ENCODE measurements around the gene KRTAP4-9. TPM values are rescaled to one million over a fixed set of nuclear protein-coding genes. Genes with fewer than 3 reads are reported as not detected.
"Not testable (repeated sequence)": the region's sequence is repeated elsewhere in the genome, so short reads cannot be mapped to it uniquely, and the experiment has no call there.

KRTAP4-9 gene
- total RNA-seq, 1 donor from 2014 or later, result not detected

DNA sequence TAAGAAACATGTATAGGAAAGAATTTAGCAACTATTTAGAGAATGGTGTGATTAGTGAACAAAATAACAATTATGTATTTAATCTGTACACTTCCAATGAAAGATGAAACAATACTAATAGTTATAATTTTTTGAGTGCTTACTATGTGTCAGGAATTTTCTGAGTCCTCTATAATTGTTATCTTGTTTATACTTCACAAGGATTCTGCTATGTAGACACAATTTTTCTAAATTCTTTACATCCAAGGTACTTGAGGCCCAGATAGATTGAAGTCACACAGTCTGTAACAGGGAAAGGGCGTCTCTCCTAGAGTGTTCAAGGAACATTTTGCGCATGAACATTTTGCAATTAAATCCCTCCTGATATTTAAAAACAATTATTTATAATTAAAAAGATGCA is 19.9 kb downstream of the KRTAP4-9 start:
- no peak overlapping the region for H3K9ac ChIP-seq (ENCODE audit: low read depth in 1 of 3, low read length in 3 of 3)
- H3K4me1 ChIP-seq (ENCODE audit: control insufficient read depth in 3 of 3, insufficient read depth in 3 of 3, low read length in 3 of 3), result no peaks in the 10 kb centered on the region
- no peaks in the 10 kb centered on the region for H3K36me3 ChIP-seq (ENCODE audit: control insufficient read depth in 3 of 3, insufficient read depth in 3 of 3, low read length in 3 of 3)
- H3K27me3 ChIP-seq (ENCODE audit: control insufficient read depth in 3 of 3, insufficient read depth in 3 of 3, low read length in 3 of 3), result peaks cover 0 to 5% (median 0%) of the 10 kb centered on the region in 3 donors
- no peak overlapping the region for H3K4me3 ChIP-seq (ENCODE audit: low read length in 3 of 3)
- no peaks in the 10 kb centered on the region for H3K9me3 ChIP-seq (ENCODE audit: control insufficient read depth in 3 of 3, low read length in 3 of 3)
- H3K27ac ChIP-seq (ENCODE audit: low read depth, low read length), result no peak overlapping the region

DNA sequence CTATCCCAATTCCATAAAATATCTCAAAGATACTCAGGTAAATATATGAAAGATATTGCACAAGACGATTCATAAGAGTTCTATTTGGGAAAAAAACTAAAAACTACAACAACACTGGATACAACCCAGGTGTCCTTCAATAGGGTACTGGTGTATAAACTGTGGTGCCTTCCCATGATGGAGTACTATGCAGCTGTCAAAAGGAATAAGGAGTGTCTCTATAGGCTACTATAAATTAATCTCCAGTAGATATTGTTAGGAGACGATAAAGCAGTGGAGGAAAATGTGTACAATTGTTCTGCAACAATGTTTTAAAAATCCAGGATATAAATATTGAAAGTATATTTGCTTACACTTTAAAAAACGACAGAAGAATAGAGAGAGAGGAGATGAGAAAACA is 21.2 kb downstream of the KRTAP4-9 start:
- H3K9me3 ChIP-seq (ENCODE audit: control insufficient read depth in 3 of 3, low read length in 3 of 3), result no peaks in the 10 kb centered on the region
- H3K4me1 ChIP-seq (ENCODE audit: control insufficient read depth in 3 of 3, insufficient read depth in 3 of 3, low read length in 3 of 3), result no peaks in the 10 kb centered on the region
- H3K27me3 ChIP-seq (ENCODE audit: control insufficient read depth in 3 of 3, insufficient read depth in 3 of 3, low read length in 3 of 3), result peaks cover 0 to 2% (median 0%) of the 10 kb centered on the region in 3 donors
- no peak overlapping the region for H3K27ac ChIP-seq (ENCODE audit: low read depth, low read length)
- H3K9ac ChIP-seq (ENCODE audit: low read depth in 1 of 3, low read length in 3 of 3), result no peak overlapping the region
- no peak overlapping the region for H3K4me3 ChIP-seq (ENCODE audit: low read length in 3 of 3)
- H3K36me3 ChIP-seq (ENCODE audit: control insufficient read depth in 3 of 3, insufficient read depth in 3 of 3, low read length in 3 of 3), result no peaks in the 10 kb centered on the region

DNA sequence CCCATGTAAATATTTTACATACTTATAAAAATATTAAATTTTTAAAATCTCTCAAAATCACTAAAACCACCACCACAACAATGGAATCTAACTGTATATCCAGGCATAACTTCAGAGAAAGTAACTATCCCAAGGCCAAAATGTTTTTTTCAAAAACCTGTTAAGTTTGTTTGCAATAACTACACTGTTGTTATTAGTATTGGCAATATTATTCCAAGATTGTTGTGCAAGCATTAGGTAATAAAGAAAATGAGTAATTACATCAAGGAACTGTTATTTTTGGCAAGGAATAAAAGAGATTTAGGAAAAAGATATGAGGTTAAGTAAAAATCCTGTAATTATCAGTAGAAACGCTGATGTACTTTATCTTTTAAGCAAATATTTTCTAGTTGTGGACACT is 22.2 kb downstream of the KRTAP4-9 start:
- H3K27me3 ChIP-seq (ENCODE audit: control insufficient read depth in 3 of 3, insufficient read depth in 3 of 3, low read length in 3 of 3), result peaks cover 0 to 2% (median 0%) of the 10 kb centered on the region in 3 donors

DNA sequence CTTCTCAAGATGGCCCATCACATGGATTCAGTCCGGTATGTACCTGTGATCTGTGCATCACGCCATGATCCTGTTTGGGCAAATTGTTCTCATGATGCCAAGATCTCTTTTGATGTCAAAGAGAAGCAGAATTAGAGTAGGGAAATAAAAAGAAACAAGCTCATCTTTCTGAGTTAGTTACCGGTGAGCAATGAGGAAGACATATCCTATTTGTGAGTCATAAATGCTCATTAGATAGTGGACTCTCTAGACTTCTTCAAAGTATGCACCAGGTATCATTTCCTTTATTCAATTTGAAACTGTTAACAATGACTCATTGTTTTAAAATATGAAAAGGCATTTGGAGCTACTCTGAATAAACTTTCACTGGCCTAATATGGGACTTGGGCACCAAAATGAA is 26.8 kb downstream of the KRTAP4-9 start:
- Histone ChIP-seq H3K9me3 (ENCODE audit: control insufficient read depth in 3 of 3, low read length in 3 of 3) (no peaks in the 10 kb centered on the region), H3K4me1 (ENCODE audit: control insufficient read depth in 3 of 3, insufficient read depth in 3 of 3, low read length in 3 of 3) (no peaks in the 10 kb centered on the region), H3K27ac (ENCODE audit: low read depth, low read length) (no peak overlapping the region), H3K4me3 (ENCODE audit: low read length in 3 of 3) (no peak overlapping the region), H3K36me3 (ENCODE audit: control insufficient read depth in 3 of 3, insufficient read depth in 3 of 3, low read length in 3 of 3) (no peaks in the 10 kb centered on the region), H3K9ac (ENCODE audit: low read depth in 1 of 3, low read length in 3 of 3) (no peak overlapping the region), H3K27me3 (ENCODE audit: control insufficient read depth in 3 of 3, insufficient read depth in 3 of 3, low read length in 3 of 3) (no peaks in the 10 kb centered on the region)

More for the DNA sequence above, 22.2 kb downstream of the KRTAP4-9 start:
- Histone ChIP-seq H3K36me3 (ENCODE audit: control insufficient read depth in 3 of 3, insufficient read depth in 3 of 3, low read length in 3 of 3) (no peaks in the 10 kb centered on the region), H3K4me3 (ENCODE audit: low read length in 3 of 3) (no peak overlapping the region), H3K27ac (ENCODE audit: low read depth, low read length) (no peak overlapping the region), H3K9ac (ENCODE audit: low read depth in 1 of 3, low read length in 3 of 3) (no peak overlapping the region), H3K9me3 (ENCODE audit: control insufficient read depth in 3 of 3, low read length in 3 of 3) (no peaks in the 10 kb centered on the region), H3K4me1 (ENCODE audit: control insufficient read depth in 3 of 3, insufficient read depth in 3 of 3, low read length in 3 of 3) (no peaks in the 10 kb centered on the region)

DNA sequence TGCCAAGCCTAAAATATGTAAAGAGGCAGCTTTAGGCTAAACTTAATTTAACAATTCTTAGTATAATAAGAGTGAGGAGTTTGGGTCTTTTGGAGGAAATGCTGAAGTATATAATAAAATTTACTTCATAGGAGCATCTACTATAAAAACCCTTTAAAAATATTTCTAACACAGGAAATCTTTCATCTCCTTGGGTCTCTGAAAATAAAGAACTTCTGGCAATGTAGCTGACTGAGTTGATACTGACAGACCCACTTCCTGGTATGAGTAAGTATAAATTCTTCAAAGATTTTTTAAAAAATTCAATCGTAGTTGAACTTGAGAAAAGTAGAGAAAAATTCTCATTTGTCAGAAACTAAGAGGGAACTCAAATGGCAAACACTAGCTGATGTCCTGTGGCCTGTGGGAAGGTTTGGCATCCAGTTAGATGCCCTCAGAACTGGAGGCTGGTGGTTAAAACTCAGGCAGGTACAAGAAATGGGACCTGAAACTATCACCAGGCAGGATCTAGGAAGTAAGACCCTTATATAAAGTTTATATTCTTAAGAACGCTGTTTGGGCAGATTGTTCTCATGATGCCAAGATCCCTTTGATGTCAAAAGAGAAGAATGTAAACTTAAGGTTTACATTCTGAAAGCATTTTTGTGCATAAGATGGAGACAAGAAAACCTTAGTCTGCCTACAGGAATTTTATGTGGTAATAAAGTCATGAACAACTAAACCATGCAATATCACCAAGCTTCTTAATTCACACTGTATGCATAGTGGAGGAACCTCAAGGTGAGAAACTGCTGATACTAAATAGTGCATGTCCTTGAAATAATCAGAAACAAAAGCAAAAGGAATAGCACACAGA is 28.9 kb downstream of the KRTAP4-9 start:
- H3K4me1 ChIP-seq (ENCODE audit: control insufficient read depth in 3 of 3, insufficient read depth in 3 of 3, low read length in 3 of 3), result no peaks in the 10 kb centered on the region
- H3K4me3 ChIP-seq (ENCODE audit: low read length in 3 of 3), result no peak overlapping the region
- no peaks in the 10 kb centered on the region for H3K9me3 ChIP-seq (ENCODE audit: control insufficient read depth in 3 of 3, low read length in 3 of 3)
- H3K27ac ChIP-seq (ENCODE audit: low read depth, low read length), result no peak overlapping the region
- H3K9ac ChIP-seq (ENCODE audit: low read depth in 1 of 3, low read length in 3 of 3), result no peak overlapping the region
- H3K36me3 ChIP-seq (ENCODE audit: control insufficient read depth in 3 of 3, insufficient read depth in 3 of 3, low read length in 3 of 3), result no peaks in the 10 kb centered on the region
- H3K27me3 ChIP-seq (ENCODE audit: control insufficient read depth in 3 of 3, insufficient read depth in 3 of 3, low read length in 3 of 3), result no peaks in the 10 kb centered on the region

DNA sequence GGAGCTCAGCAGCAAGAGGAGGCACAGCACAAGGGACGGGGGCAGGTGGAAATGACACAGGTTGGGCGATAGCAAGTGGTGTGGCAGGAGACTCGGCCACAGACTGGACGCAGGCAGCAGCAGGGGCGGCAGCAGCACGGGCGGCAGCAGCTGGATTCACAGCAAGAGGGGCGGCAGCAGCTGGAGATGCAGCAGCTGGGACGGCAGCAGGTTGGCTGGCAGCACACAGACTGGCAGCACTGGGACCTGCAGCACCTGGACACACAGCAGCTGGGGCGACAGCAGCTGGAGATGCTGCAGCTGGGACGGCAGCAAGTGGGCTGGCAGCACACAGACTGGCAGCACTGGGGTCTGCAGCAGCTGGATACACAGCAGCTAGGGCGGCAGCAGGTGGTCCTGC is 34.7 kb downstream of the KRTAP4-9 start:
- not testable (repeated sequence) for H3K36me3 ChIP-seq (ENCODE audit: control insufficient read depth in 3 of 3, insufficient read depth in 3 of 3, low read length in 3 of 3); H3K4me1 ChIP-seq (ENCODE audit: control insufficient read depth in 3 of 3, insufficient read depth in 3 of 3, low read length in 3 of 3); H3K27me3 ChIP-seq (ENCODE audit: control insufficient read depth in 3 of 3, insufficient read depth in 3 of 3, low read length in 3 of 3); H3K4me3 ChIP-seq (ENCODE audit: low read length in 3 of 3); H3K9me3 ChIP-seq (ENCODE audit: control insufficient read depth in 3 of 3, low read length in 3 of 3); H3K27ac ChIP-seq (ENCODE audit: low read depth, low read length); H3K9ac ChIP-seq (ENCODE audit: low read depth in 1 of 3, low read length in 3 of 3)

DNA sequence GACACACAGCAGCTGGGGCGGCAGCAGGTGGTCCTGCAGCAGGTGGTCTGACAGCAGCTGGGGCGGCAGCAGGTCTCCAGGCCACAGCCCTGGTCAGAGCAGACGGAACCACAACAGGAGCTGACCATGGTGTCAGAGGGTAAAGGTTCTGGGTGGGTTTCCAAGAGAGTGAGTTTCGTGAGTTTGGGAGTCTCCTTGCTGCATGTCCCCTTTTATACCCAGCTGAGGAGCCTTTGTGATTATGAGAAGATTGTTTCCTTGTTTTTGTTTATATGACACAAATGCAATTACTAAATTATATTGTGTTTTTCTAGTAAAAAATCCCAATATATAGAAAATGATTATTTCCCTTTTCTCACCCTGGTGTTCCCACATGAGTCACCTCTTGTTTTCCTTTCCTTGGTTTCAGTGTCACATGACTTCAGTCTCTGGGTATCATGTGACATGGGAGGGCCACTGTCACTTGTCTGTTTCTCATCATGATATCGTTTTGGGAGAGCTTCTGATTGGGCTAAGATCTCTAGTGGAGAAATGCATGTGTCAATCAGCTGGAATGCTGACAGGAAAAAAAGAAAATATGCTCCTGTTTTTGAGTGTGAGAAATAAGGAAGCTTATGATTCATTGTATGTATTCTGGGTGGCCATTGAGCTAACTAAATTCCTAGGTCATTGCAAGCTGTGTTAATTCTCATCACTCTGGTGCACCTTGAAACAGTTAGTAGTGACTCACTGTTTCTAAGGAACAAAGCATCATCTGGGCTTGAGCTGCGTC is 35.4 kb downstream of the KRTAP4-9 start, which contains the start of gene KRTAP4-6:
KRTAP4-6 (minus strand) TSS at position 185 of the 772 bp plus-strand sequence; CDS start at position 128, 57 bp downstream.
- no peak within 1 kb of the TSS for H3K9ac ChIP-seq (ENCODE audit: low read depth in 1 of 3, low read length in 3 of 3)
- no peak within 1 kb of the TSS for H3K4me3 ChIP-seq (ENCODE audit: low read length in 3 of 3)
- no peaks in the 10 kb centered on the region for H3K4me1 ChIP-seq (ENCODE audit: control insufficient read depth in 3 of 3, insufficient read depth in 3 of 3, low read length in 3 of 3)
- peaks cover 0 to 4% (median 3%) of the 10 kb centered on the region in 3 donors for H3K27me3 ChIP-seq (ENCODE audit: control insufficient read depth in 3 of 3, insufficient read depth in 3 of 3, low read length in 3 of 3)
- no peak within 1 kb of the TSS for H3K27ac ChIP-seq (ENCODE audit: low read depth, low read length)
- peaks cover 0 to 5% (median 0%) of the 10 kb centered on the region in 3 donors for H3K9me3 ChIP-seq (ENCODE audit: control insufficient read depth in 3 of 3, low read length in 3 of 3)
- H3K36me3 ChIP-seq (ENCODE audit: control insufficient read depth in 3 of 3, insufficient read depth in 3 of 3, low read length in 3 of 3), result no peaks in the 10 kb centered on the region

DNA sequence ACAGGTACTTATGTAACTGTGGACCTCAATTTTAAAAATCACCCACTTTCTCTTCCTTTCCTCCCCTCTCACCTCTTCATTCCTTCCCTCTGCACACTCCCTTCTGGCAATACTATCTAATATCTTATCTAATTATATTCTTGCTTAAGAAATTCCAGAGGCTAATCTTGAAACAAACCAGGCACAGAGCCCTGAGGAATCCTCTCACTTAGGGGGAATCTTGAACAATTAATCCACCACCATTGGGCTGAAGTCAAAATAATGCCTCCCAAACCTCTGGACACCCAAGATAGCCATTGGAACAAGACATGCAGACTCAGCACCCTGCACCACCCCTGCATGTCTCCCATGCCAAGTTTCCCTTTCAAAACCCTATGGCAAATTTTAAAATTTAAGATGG is 36.2 kb downstream of the KRTAP4-9 start:
- Histone ChIP-seq H3K4me1 (ENCODE audit: control insufficient read depth in 3 of 3, insufficient read depth in 3 of 3, low read length in 3 of 3) (no peaks in the 10 kb centered on the region), H3K27ac (ENCODE audit: low read depth, low read length) (no peak overlapping the region), H3K9ac (ENCODE audit: low read depth in 1 of 3, low read length in 3 of 3) (no peak overlapping the region), H3K9me3 (ENCODE audit: control insufficient read depth in 3 of 3, low read length in 3 of 3) (peaks cover 0 to 5% (median 0%) of the 10 kb centered on the region in 3 donors), H3K36me3 (ENCODE audit: control insufficient read depth in 3 of 3, insufficient read depth in 3 of 3, low read length in 3 of 3) (no peaks in the 10 kb centered on the region), H3K27me3 (ENCODE audit: control insufficient read depth in 3 of 3, insufficient read depth in 3 of 3, low read length in 3 of 3) (peaks cover 0 to 4% (median 3%) of the 10 kb centered on the region in 3 donors), H3K4me3 (ENCODE audit: low read length in 3 of 3) (no peak overlapping the region)

DNA sequence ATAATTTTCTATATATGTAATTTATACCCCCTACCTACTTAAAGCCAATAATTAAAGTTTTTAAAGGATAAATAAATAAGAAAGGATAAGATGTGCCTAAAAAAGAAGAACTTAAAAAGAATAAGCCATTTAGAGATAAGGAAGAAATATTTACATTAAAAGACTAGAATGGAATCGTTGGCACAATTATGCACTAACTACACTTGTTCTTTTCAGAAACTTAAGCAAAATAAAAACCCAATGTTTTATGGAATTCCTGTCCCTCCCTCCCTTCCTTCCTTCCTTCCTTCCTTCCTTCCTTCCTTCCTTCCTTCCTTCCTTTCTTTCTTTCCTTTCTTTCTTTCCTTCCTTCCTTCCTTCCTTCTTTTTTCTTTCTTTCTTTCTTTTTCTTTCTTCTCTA is 39.7 kb downstream of the KRTAP4-9 start:
- Histone ChIP-seq H3K27ac (ENCODE audit: low read depth, low read length) (no peak overlapping the region), H3K36me3 (ENCODE audit: control insufficient read depth in 3 of 3, insufficient read depth in 3 of 3, low read length in 3 of 3) (no peaks in the 10 kb centered on the region), H3K4me1 (ENCODE audit: control insufficient read depth in 3 of 3, insufficient read depth in 3 of 3, low read length in 3 of 3) (no peaks in the 10 kb centered on the region), H3K27me3 (ENCODE audit: control insufficient read depth in 3 of 3, insufficient read depth in 3 of 3, low read length in 3 of 3) (peaks cover 0 to 2% (median under 1%) of the 10 kb centered on the region in 3 donors), H3K9ac (ENCODE audit: low read depth in 1 of 3, low read length in 3 of 3) (no peak overlapping the region), H3K4me3 (ENCODE audit: low read length in 3 of 3) (no peak overlapping the region), H3K9me3 (ENCODE audit: control insufficient read depth in 3 of 3, low read length in 3 of 3) (peaks cover 0 to 5% (median 0%) of the 10 kb centered on the region in 3 donors)

DNA sequence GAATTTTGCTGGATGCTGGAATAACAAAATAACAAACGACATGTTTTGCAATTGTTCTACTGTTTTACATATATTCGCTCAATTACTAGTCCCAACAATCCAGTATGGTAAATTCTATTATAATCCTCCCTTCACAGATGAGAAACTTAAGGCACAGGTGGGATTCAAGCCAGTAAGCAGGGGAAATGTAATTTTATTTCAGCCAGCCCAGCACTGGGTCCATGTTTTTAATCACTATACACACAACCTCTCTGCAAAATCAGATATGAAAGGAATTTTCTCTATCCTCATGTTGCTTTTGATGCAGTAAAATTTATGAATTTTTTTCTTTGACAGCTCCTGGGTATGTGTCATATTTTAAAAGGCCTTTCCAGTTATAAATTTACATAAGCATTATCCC is 40.1 kb downstream of the KRTAP4-9 start:
- Histone ChIP-seq H3K9ac (ENCODE audit: low read depth in 1 of 3, low read length in 3 of 3) (no peak overlapping the region), H3K4me3 (ENCODE audit: low read length in 3 of 3) (no peak overlapping the region), H3K9me3 (ENCODE audit: control insufficient read depth in 3 of 3, low read length in 3 of 3) (peaks cover 0 to 5% (median 0%) of the 10 kb centered on the region in 3 donors), H3K36me3 (ENCODE audit: control insufficient read depth in 3 of 3, insufficient read depth in 3 of 3, low read length in 3 of 3) (no peaks in the 10 kb centered on the region), H3K27ac (ENCODE audit: low read depth, low read length) (no peak overlapping the region), H3K27me3 (ENCODE audit: control insufficient read depth in 3 of 3, insufficient read depth in 3 of 3, low read length in 3 of 3) (no peaks in the 10 kb centered on the region), H3K4me1 (ENCODE audit: control insufficient read depth in 3 of 3, insufficient read depth in 3 of 3, low read length in 3 of 3) (no peaks in the 10 kb centered on the region)

All from skeletal muscle tissue (tissue), 4 donors.